ENCODE results near the gene SUGCT.
"Not testable (repeated sequence)": the region's sequence is repeated elsewhere in the genome, so short reads cannot be mapped to it uniquely, and the experiment has no call there.

The SUGCT gene

GRCh38 chr7:40205992-40206391 is 71.2 kb downstream of the SUGCT start:
- no peak overlapping the region for H3K4me3 ChIP-seq (ENCODE audit: insufficient read length, low read depth)
- no peak overlapping the region for H3K9ac ChIP-seq (ENCODE audit: insufficient read length, low read depth)
- H3K9me3 ChIP-seq (ENCODE audit: insufficient read depth, low read length), result no peaks in the 10 kb centered on the region
- no peaks in the 10 kb centered on the region for H3K27me3 ChIP-seq (ENCODE audit: insufficient read depth, insufficient read length)
- TF ChIP-seq YY1 (IDR thresholded peaks at IDR 0.05; ENCODE audit: insufficient read depth, insufficient read length) (no peak), ZNF274 (IDR thresholded peaks at IDR 0.05; ENCODE audit: low read depth, low read length) (no peak), SUZ12 (IDR thresholded peaks at IDR 0.05; ENCODE audit: extremely low read depth, insufficient read depth, insufficient read length) (no peak)
- no peaks in the 10 kb centered on the region for H3K36me3 ChIP-seq (ENCODE audit: insufficient read depth, insufficient read length, low read length)
- no peaks in the 10 kb centered on the region for H3K4me1 ChIP-seq (ENCODE audit: insufficient read depth, insufficient read length)
- DNase-seq (ENCODE audit: low read depth, low spot score), result no peak

DNA sequence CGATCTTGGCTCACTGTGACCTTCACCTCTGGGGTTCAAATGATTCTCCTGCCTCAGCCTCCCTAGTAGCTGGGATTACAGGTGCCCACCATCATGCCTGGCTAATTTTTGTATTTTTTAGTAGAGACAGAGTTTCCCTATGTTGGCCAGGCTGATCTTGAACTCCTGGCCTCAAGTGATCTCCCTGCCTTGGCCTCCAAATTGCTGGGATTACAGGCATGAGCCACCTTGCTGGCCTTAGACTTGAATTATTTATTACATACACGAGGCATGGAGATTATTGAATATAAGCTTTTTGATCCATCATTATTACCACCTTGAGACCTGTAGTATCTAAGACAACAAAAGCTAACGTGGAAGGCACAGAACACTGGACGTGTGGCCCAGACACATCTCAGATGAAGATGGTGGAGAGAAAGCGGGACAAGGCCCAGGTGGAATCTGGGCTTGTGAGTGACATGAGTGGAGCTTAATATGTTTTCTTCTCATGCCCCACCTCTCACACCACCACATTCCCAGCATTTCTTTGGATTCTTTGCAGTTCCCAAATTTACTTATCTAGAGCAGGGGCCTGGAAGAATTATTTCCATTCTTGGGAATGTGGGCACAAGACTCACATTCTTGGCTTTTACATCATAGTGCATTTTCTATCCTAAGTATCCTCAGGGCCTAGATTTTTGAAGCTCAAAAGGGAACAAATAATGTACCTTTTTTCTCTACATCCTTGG is 76.6 kb downstream of the SUGCT start:
- no peaks in the 10 kb centered on the region for H3K27me3 ChIP-seq (ENCODE audit: insufficient read depth, insufficient read length)
- no peaks in the 10 kb centered on the region for H3K36me3 ChIP-seq (ENCODE audit: insufficient read depth, insufficient read length, low read length)
- H3K9ac ChIP-seq (ENCODE audit: insufficient read length, low read depth), result no peak overlapping the region
- no peaks in the 10 kb centered on the region for H3K9me3 ChIP-seq (ENCODE audit: insufficient read depth, low read length)
- no peak overlapping the region for H3K4me3 ChIP-seq (ENCODE audit: insufficient read length, low read depth)
- no peak for TF ChIP-seq ZNF274 (IDR thresholded peaks at IDR 0.05; ENCODE audit: low read depth, low read length)
- no peak for TF ChIP-seq SUZ12 (IDR thresholded peaks at IDR 0.05; ENCODE audit: extremely low read depth, insufficient read depth, insufficient read length)
- no peak for TF ChIP-seq YY1 (IDR thresholded peaks at IDR 0.05; ENCODE audit: insufficient read depth, insufficient read length)
- no peaks in the 10 kb centered on the region for H3K4me1 ChIP-seq (ENCODE audit: insufficient read depth, insufficient read length)
- no peak for DNase-seq (ENCODE audit: low read depth, low spot score)

DNA sequence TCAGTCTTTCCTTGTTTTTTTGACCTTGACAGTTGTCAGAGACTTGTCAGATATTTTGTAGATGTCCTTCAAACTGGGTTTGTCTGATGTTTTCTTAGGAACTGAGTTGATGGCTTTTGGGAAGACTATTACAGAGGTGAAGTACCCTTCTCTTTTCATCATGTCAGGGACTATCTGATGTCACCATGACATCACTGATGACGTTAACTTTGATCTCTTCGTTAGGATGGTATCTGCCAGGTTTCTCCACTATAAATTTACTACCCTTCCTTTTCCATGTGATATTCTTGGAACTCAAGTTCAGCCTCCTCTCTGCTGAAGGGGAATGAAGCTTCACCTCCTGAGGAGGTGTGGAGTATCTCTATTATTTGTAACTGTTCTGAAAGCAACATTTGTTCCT is 78.5 kb downstream of the SUGCT start:
- no peaks in the 10 kb centered on the region for H3K4me1 ChIP-seq (ENCODE audit: insufficient read depth, insufficient read length)
- H3K27me3 ChIP-seq (ENCODE audit: insufficient read depth, insufficient read length), result no peaks in the 10 kb centered on the region
- peaks cover 4% of the 10 kb centered on the region for H3K9me3 ChIP-seq (ENCODE audit: insufficient read depth, low read length)
- no peak overlapping the region for H3K4me3 ChIP-seq (ENCODE audit: insufficient read length, low read depth)
- no peaks in the 10 kb centered on the region for H3K36me3 ChIP-seq (ENCODE audit: insufficient read depth, insufficient read length, low read length)
- no peak for DNase-seq (ENCODE audit: low read depth, low spot score)
- TF ChIP-seq SUZ12 (IDR thresholded peaks at IDR 0.05; ENCODE audit: extremely low read depth, insufficient read depth, insufficient read length) (no peak), YY1 (IDR thresholded peaks at IDR 0.05; ENCODE audit: insufficient read depth, insufficient read length) (no peak), ZNF274 (IDR thresholded peaks at IDR 0.05; ENCODE audit: low read depth, low read length) (no peak)
- H3K9ac ChIP-seq (ENCODE audit: insufficient read length, low read depth), result no peak overlapping the region

DNA sequence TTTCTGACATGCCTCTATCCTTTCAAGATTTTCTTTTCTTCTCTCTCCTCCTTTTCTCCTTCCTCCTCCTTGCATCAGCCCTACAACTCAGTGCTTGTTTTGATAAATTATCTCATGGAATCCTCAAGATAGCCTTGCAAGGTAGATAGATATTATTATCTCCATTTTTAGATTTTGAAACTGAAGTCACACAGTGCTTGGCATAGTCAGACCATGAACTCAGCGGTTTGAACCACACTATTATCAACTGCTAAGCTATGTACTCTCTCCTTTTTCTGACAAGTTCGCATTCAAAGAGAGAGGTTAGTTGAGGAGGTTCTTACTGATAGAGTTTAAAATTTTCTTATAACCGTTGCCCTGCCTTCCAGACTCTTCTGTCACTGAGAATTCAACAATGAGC is 79.1 kb downstream of the SUGCT start:
- Histone ChIP-seq H3K4me3 (ENCODE audit: insufficient read length, low read depth) (no peak overlapping the region), H3K27me3 (ENCODE audit: insufficient read depth, insufficient read length) (no peaks in the 10 kb centered on the region), H3K9me3 (ENCODE audit: insufficient read depth, low read length) (peaks cover 10% of the 10 kb centered on the region), H3K9ac (ENCODE audit: insufficient read length, low read depth) (no peak overlapping the region), H3K36me3 (ENCODE audit: insufficient read depth, insufficient read length, low read length) (no peaks in the 10 kb centered on the region), H3K4me1 (ENCODE audit: insufficient read depth, insufficient read length) (no peaks in the 10 kb centered on the region)
- DNase-seq (ENCODE audit: low read depth, low spot score), result no peak
- TF ChIP-seq SUZ12 (IDR thresholded peaks at IDR 0.05; ENCODE audit: extremely low read depth, insufficient read depth, insufficient read length), result no peak
- TF ChIP-seq ZNF274 (IDR thresholded peaks at IDR 0.05; ENCODE audit: low read depth, low read length), result no peak
- TF ChIP-seq YY1 (IDR thresholded peaks at IDR 0.05; ENCODE audit: insufficient read depth, insufficient read length), result no peak

GRCh38 chr7:40218612-40219011 is 83.8 kb downstream of the SUGCT start:
- H3K4me1 ChIP-seq (ENCODE audit: insufficient read depth, insufficient read length); DNase-seq (ENCODE audit: low read depth, low spot score); H3K4me3 ChIP-seq (ENCODE audit: insufficient read length, low read depth); H3K9ac ChIP-seq (ENCODE audit: insufficient read length, low read depth); H3K36me3 ChIP-seq (ENCODE audit: insufficient read depth, insufficient read length, low read length); H3K27me3 ChIP-seq (ENCODE audit: insufficient read depth, insufficient read length): not testable (repeated sequence)
- H3K9me3 ChIP-seq (ENCODE audit: insufficient read depth, low read length), result peaks cover 11% of the 10 kb centered on the region

- no peak for TF ChIP-seq ZNF274 (IDR thresholded peaks at IDR 0.05; ENCODE audit: low read depth, low read length)
- Histone ChIP-seq H3K4me3 (ENCODE audit: insufficient read length, low read depth) (no peak overlapping the region), H3K9ac (ENCODE audit: insufficient read length, low read depth) (no peak overlapping the region), H3K9me3 (ENCODE audit: insufficient read depth, low read length) (peaks cover 11% of the 10 kb centered on the region), H3K27me3 (ENCODE audit: insufficient read depth, insufficient read length) (no peaks in the 10 kb centered on the region), H3K36me3 (ENCODE audit: insufficient read depth, insufficient read length, low read length) (no peaks in the 10 kb centered on the region), H3K4me1 (ENCODE audit: insufficient read depth, insufficient read length) (no peaks in the 10 kb centered on the region)
- no peak for DNase-seq (ENCODE audit: low read depth, low spot score)
These were observed 85.1 kb downstream of the SUGCT start for GRCh38 chr7:40219917-40220316.

- Histone ChIP-seq H3K9ac (ENCODE audit: insufficient read length, low read depth) (no peak overlapping the region), H3K27me3 (ENCODE audit: insufficient read depth, insufficient read length) (no peaks in the 10 kb centered on the region), H3K36me3 (ENCODE audit: insufficient read depth, insufficient read length, low read length) (no peaks in the 10 kb centered on the region), H3K4me1 (ENCODE audit: insufficient read depth, insufficient read length) (no peaks in the 10 kb centered on the region), H3K9me3 (ENCODE audit: insufficient read depth, low read length) (peaks cover 11% of the 10 kb centered on the region), H3K4me3 (ENCODE audit: insufficient read length, low read depth) (no peak overlapping the region)
- no peak for DNase-seq (ENCODE audit: low read depth, low spot score)
- no peak for TF ChIP-seq ZNF274 (IDR thresholded peaks at IDR 0.05; ENCODE audit: low read depth, low read length)
- TF ChIP-seq SUZ12 (IDR thresholded peaks at IDR 0.05; ENCODE audit: extremely low read depth, insufficient read depth, insufficient read length), result no peak
- no peak for TF ChIP-seq YY1 (IDR thresholded peaks at IDR 0.05; ENCODE audit: insufficient read depth, insufficient read length)
These were observed 85.7 kb downstream of the SUGCT start for GRCh38 chr7:40220421-40220911.
